Liver (tissue), 9 donors: Measurements from ENCODE around the gene CALU. TPM values are rescaled to one million over a fixed set of nuclear protein-coding genes. Genes with fewer than 3 reads are reported as not detected.

ENCODE experiments used
- DNase-seq: peaks from one replicate; pipeline ENCODE4 v3.0.0-alpha.2; 2017; ENCODE audit warnings: low spot score
- H3K27ac ChIP-seq, 2 donors: one replicate each; pipeline ENCODE4 v1.7.0; 2013; ENCODE audit warnings: inconsistent platforms in 2 of 2, low read length in 2 of 2, control low read depth in 1 of 2, low read depth in 1 of 2, mild to moderate bottlenecking in 1 of 2
- H3K27me3 ChIP-seq, 4 donors: one replicate each; pipeline versions ENCODE4 v1.6.1 to v1.7.0; 2013; ENCODE audit warnings: low read length in 3 of 4, inconsistent platforms in 1 of 4, mild to moderate bottlenecking in 1 of 4, moderate library complexity in 1 of 4; ENCODE audit not compliant: control insufficient read depth in 4 of 4, insufficient read depth in 4 of 4
- H3K36me3 ChIP-seq, 4 donors: one replicate each; pipeline versions ENCODE4 v1.6.1 to v1.7.0; 2013; ENCODE audit warnings: low read length in 3 of 4, mild to moderate bottlenecking in 3 of 4, low read depth in 1 of 4, moderate library complexity in 1 of 4; ENCODE audit not compliant: control insufficient read depth in 4 of 4, insufficient read depth in 3 of 4
- H3K4me1 ChIP-seq, 4 donors: one replicate each; pipeline versions ENCODE4 v1.6.1 to v1.7.0; 2013; ENCODE audit warnings: low read length in 3 of 4, mild to moderate bottlenecking in 3 of 4, moderate library complexity in 1 of 4; ENCODE audit not compliant: control insufficient read depth in 4 of 4, insufficient read depth in 4 of 4
- H3K4me3 ChIP-seq, 3 donors: one replicate each; pipeline versions ENCODE4 v1.6.1 to v1.7.0; 2013; ENCODE audit warnings: low read length in 3 of 3, control low read depth in 1 of 3, low read depth in 1 of 3, mild to moderate bottlenecking in 1 of 3
- H3K9ac ChIP-seq, 2 donors: one replicate each; pipeline ENCODE4 v1.7.0; 2013; ENCODE audit warnings: low read length in 2 of 2, mild to moderate bottlenecking in 2 of 2, moderate library complexity in 2 of 2, control low read depth in 1 of 2, low read depth in 1 of 2
- H3K9me3 ChIP-seq, 4 donors: one replicate each; pipeline versions ENCODE4 v1.6.1 to v1.7.0; 2013; ENCODE audit warnings: low read length in 3 of 4; ENCODE audit not compliant: control insufficient read depth in 4 of 4
- ATF3 ChIP-seq: IDR thresholded peaks from 2 replicates; pipeline ENCODE4 v1.6.1; 2016; ENCODE audit warnings: antibody characterized with exemption
- EGR1 ChIP-seq, 2 donors: IDR thresholded peaks; 2 replicates each; pipeline ENCODE4 v1.6.1; 2016 to 2018; ENCODE audit warnings: antibody characterized with exemption in 2 of 2, low read depth in 2 of 2
- FOXA1 ChIP-seq: IDR thresholded peaks from 2 replicates; pipeline ENCODE4 v1.6.1; 2016; ENCODE audit warnings: antibody characterized with exemption
- FOXA2 ChIP-seq: IDR thresholded peaks from 2 replicates; pipeline ENCODE4 v1.6.1; 2016; ENCODE audit warnings: antibody characterized with exemption
- GABPA ChIP-seq, 2 donors: IDR thresholded peaks in 1 of 2; conservative IDR thresholded peaks in 1 of 2; 2 replicates each; pipeline ENCODE4 v1.6.1; 2016; ENCODE audit warnings: antibody characterized with exemption in 2 of 2, mild to moderate bottlenecking in 1 of 2, moderate library complexity in 1 of 2
- HNF4A ChIP-seq, 2 donors: conservative IDR thresholded peaks; 2 replicates each; pipeline ENCODE4 v1.6.1; 2016; ENCODE audit warnings: antibody characterized with exemption in 2 of 2, mild to moderate bottlenecking in 2 of 2
- HNF4G ChIP-seq: IDR thresholded peaks from 2 replicates; pipeline ENCODE4 v1.6.1; 2016; ENCODE audit warnings: antibody characterized with exemption
- JUND ChIP-seq, 2 donors: IDR thresholded peaks; 2 replicates each; pipeline ENCODE4 v1.6.1; 2016; ENCODE audit warnings: antibody characterized with exemption in 2 of 2
- NR2F2 ChIP-seq: IDR thresholded peaks from 2 replicates; pipeline ENCODE4 v1.6.1; 2016; ENCODE audit warnings: antibody characterized with exemption
- RAD21 ChIP-seq, 2 donors: IDR thresholded peaks; 2 replicates each; pipeline ENCODE4 v1.6.1; 2016; ENCODE audit warnings: antibody characterized with exemption in 2 of 2, mild to moderate bottlenecking in 2 of 2
- RXRA ChIP-seq, 2 donors: IDR thresholded peaks; 2 replicates each; pipeline ENCODE4 v1.6.1; 2017 to 2018; ENCODE audit warnings: antibody characterized with exemption in 2 of 2, mild to moderate bottlenecking in 1 of 2
- SP1 ChIP-seq: IDR thresholded peaks from 2 replicates; pipeline ENCODE4 v1.6.1; 2018; ENCODE audit warnings: antibody characterized with exemption, mild to moderate bottlenecking
- TAF1 ChIP-seq: conservative IDR thresholded peaks from 2 replicates; pipeline ENCODE4 v1.6.1; 2016; ENCODE audit warnings: antibody characterized with exemption, mild to moderate bottlenecking
- YY1 ChIP-seq: IDR thresholded peaks from 2 replicates; pipeline ENCODE4 v1.6.1; 2016; ENCODE audit warnings: antibody characterized with exemption, mild to moderate bottlenecking
- ZBTB33 ChIP-seq: IDR thresholded peaks from 2 replicates; pipeline ENCODE4 v1.6.1; 2016; ENCODE audit warnings: antibody characterized with exemption
- WGBS: extraction: QIAGEN DNeasy Blood & Tissue Kit; methylation state at CpG from one replicate; pipeline ENCODE4 v1.1.7; 2013; 5-methylcytosine and 5-hydroxymethylcytosine counted together
- polyA plus RNA-seq, 2 donors: library from polyadenylated mRNA; stranded (reverse) in 1 of 2; unstranded in 1 of 2; fragments of 200-250 nt in 1 of 2; fragments of >200 nt in 1 of 2; fragmentation: Nextera tagmentation in 1 of 2; extraction: Ambion mirVana in 1 of 2; gene quantifications; one replicate each; pipeline versions ENCODE4 v1.2.1 to v1.2.3, GENCODE V29; 2013 to 2015
- total RNA-seq, 2 donors: library from RNA; depleted of rRNA; stranded (reverse); fragments of >200 nt; gene quantifications; one replicate each; pipeline ENCODE4 v1.2.3, GENCODE V29; 2014
- TF ChIP-seq, protein P1 (sequence below): IDR thresholded peaks from 2 replicates; pipeline ENCODE4 v1.6.1; 2016; ENCODE audit warnings: antibody characterized with exemption, mild to moderate bottlenecking
- TF ChIP-seq, protein P2 (sequence below): IDR thresholded peaks from 2 replicates; pipeline ENCODE4 v1.6.1; 2016; ENCODE audit warnings: antibody characterized with exemption
- TF ChIP-seq, protein P3 (sequence below): fragments of 150-350 bp; IDR thresholded peaks from 2 replicates; pipeline ENCODE4 v1.5.1; 2017; ENCODE audit warnings: improper control_type of control experiment, low read depth, low read length; ENCODE audit not compliant: missing input control
- donor health status: healthy.
- donor health status: healthy.
- donor health status: healthy.
- donor health status: healthy.
- donor health status: healthy.

CALU gene
- total and polyA plus RNA-seq, 4 donors, result 37.1 to 57.9 (median 42.5) TPM

DNA sequence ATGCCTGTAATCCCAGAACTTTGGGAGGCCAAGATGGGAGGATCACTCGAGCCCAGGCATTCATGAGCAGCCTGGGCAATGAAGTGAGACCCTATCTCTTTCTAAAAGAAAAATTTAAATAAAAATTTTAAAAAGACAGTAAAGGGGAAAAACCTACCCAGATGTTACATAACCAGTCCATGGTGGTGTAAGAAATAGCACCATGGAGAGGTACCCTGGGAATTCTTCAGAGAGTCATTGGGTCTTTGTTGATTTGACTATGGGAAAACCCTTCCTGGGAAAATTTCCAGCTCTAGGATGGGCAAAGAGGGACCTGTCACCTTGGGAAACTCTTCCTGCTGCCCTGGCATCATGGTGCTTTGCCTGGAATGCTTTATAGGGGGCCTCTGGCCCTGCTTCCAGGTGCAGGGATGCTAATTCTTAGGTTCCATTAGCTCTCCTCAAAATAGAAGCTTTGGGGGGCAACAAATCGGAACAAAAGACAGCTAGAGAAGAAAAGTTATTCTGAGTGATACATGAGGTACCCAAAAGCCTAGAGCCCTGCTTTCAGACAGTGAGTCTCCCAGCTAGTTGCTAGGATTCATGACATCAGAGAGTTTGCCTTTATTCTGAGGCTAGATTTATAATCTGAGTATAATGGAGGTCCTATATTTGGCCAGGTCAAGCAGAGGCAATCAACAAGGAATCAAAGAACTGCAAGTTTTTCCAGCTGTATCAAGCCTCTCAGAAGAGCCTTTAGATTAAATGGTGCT is 62.7 kb downstream of the CALU start:
- Histone ChIP-seq H3K9ac (no peak overlapping the region), H3K36me3 (no peaks in the 10 kb centered on the region), H3K4me1 (no peaks in the 10 kb centered on the region), H3K27ac (no peak overlapping the region), H3K4me3 (no peak overlapping the region), H3K9me3 (no peaks in the 10 kb centered on the region), H3K27me3 (no peaks in the 10 kb centered on the region)
- TF ChIP-seq HNF4G, result no peak
- no peak for TF ChIP-seq RXRA (IDR thresholded peaks at IDR 0.05)
- TF ChIP-seq RAD21 (IDR thresholded peaks at IDR 0.05), result no peak
- no peak for TF ChIP-seq FOXA1
- no peak for TF ChIP-seq FOXA2
- no peak for TF ChIP-seq SP1
- no peak for TF ChIP-seq TAF1
- TF ChIP-seq YY1, result no peak
- TF ChIP-seq ZBTB33, result no peak
- no peak for TF ChIP-seq HNF4A (conservative IDR thresholded peaks at IDR 0.05)
- TF ChIP-seq, protein P1, sequence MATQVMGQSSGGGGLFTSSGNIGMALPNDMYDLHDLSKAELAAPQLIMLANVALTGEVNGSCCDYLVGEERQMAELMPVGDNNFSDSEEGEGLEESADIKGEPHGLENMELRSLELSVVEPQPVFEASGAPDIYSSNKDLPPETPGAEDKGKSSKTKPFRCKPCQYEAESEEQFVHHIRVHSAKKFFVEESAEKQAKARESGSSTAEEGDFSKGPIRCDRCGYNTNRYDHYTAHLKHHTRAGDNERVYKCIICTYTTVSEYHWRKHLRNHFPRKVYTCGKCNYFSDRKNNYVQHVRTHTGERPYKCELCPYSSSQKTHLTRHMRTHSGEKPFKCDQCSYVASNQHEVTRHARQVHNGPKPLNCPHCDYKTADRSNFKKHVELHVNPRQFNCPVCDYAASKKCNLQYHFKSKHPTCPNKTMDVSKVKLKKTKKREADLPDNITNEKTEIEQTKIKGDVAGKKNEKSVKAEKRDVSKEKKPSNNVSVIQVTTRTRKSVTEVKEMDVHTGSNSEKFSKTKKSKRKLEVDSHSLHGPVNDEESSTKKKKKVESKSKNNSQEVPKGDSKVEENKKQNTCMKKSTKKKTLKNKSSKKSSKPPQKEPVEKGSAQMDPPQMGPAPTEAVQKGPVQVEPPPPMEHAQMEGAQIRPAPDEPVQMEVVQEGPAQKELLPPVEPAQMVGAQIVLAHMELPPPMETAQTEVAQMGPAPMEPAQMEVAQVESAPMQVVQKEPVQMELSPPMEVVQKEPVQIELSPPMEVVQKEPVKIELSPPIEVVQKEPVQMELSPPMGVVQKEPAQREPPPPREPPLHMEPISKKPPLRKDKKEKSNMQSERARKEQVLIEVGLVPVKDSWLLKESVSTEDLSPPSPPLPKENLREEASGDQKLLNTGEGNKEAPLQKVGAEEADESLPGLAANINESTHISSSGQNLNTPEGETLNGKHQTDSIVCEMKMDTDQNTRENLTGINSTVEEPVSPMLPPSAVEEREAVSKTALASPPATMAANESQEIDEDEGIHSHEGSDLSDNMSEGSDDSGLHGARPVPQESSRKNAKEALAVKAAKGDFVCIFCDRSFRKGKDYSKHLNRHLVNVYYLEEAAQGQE, result no peak
- no peak for DNase-seq
- 86% methylated on average over 2 of the region's 2 CpGs for WGBS

- Histone ChIP-seq H3K9ac (no peak overlapping the region), H3K9me3 (no peaks in the 10 kb centered on the region), H3K4me3 (no peak overlapping the region), H3K4me1 (no peaks in the 10 kb centered on the region), H3K27me3 (no peaks in the 10 kb centered on the region), H3K27ac (no peak overlapping the region), H3K36me3 (no peaks in the 10 kb centered on the region)
- DNase-seq, result no peak
- WGBS, result 84% methylated on average over 6 of the region's 6 CpGs
- TF ChIP-seq EGR1 (IDR thresholded peaks at IDR 0.05; ENCODE audit: low read depth in 2 of 2) (no peak), TAF1 (no peak), ZBTB33 (no peak), NR2F2 (no peak), FOXA1 (no peak), ATF3 (no peak), HNF4A (conservative IDR thresholded peaks at IDR 0.05) (no peak), SP1 (no peak), YY1 (no peak), JUND (IDR thresholded peaks at IDR 0.05) (no peak), GABPA (IDR thresholded peaks at IDR 0.05 in 1 of 2, conservative IDR thresholded peaks at IDR 0.05 in 1 of 2) (no peak), FOXA2 (no peak), RAD21 (IDR thresholded peaks at IDR 0.05) (no peak), HNF4G (no peak), RXRA (IDR thresholded peaks at IDR 0.05) (no peak)
- TF ChIP-seq, protein P2, sequence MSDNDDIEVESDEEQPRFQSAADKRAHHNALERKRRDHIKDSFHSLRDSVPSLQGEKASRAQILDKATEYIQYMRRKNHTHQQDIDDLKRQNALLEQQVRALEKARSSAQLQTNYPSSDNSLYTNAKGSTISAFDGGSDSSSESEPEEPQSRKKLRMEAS, result no peak
- TF ChIP-seq, protein P3, sequence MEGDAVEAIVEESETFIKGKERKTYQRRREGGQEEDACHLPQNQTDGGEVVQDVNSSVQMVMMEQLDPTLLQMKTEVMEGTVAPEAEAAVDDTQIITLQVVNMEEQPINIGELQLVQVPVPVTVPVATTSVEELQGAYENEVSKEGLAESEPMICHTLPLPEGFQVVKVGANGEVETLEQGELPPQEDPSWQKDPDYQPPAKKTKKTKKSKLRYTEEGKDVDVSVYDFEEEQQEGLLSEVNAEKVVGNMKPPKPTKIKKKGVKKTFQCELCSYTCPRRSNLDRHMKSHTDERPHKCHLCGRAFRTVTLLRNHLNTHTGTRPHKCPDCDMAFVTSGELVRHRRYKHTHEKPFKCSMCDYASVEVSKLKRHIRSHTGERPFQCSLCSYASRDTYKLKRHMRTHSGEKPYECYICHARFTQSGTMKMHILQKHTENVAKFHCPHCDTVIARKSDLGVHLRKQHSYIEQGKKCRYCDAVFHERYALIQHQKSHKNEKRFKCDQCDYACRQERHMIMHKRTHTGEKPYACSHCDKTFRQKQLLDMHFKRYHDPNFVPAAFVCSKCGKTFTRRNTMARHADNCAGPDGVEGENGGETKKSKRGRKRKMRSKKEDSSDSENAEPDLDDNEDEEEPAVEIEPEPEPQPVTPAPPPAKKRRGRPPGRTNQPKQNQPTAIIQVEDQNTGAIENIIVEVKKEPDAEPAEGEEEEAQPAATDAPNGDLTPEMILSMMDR, result no peak
Measured at GRCh38 chr7:128804484-128804883, 65.3 kb downstream of the CALU start.
